HCT116 (cell line): Measurements from ENCODE around the gene ADIPOR2. TPM values are rescaled to one million over a fixed set of nuclear protein-coding genes. Genes with fewer than 3 reads are reported as not detected.

Experiments
- ATAC-seq: fragments of 200-7000 bp; cut with Tn5 transposase; 2 replicates; pipeline ENCODE4 v1.9.1; 2020; ENCODE audit warnings: mild to moderate bottlenecking, moderate library complexity
- BruUV-seq: library from RNA; stranded (reverse); fragments of 400-500 nt; replicated peaks from 2 replicates; lab custom pipeline; 2021; lab: Mats Ljungman, UMichigan
- CTCF ChIA-PET: fragments of 300-600 bp; sonication (Branson Sonifier 250); formaldehyde crosslinking; loops from one replicate; lab custom pipeline; 2021; ENCODE audit warnings: antibody characterized with exemption; lab: Charles Lee
- POLR2A ChIA-PET: fragments of 300-600, 350-600 bp; sonication (Branson Sonifier 250); formaldehyde crosslinking; loops from one replicate; lab custom pipeline; 2021; ENCODE audit warnings: antibody characterized with exemption; lab: Charles Lee
- RAD21 ChIA-PET, 2 experiments: fragments of 300-600 bp; sonication (Branson Sonifier 250); formaldehyde crosslinking; loops; one replicate each; lab custom pipeline; 2023; ENCODE audit warnings: low total read pairs in 2 of 2; ENCODE audit not compliant: uncharacterized antibody in 2 of 2, unreplicated experiment in 2 of 2, low non-redundant PET in 1 of 2; lab: Charles Lee
- DNase-seq: peaks from one replicate; pipeline ENCODE4 v3.0.0-alpha.2; 2010; ENCODE audit warnings: low read depth, low spot score
- H2AFZ ChIP-seq: fragments of 200-600 bp; shearing (Covaris generic), sonication (generic); 2 replicates; pipeline ENCODE4 v1.6.1; 2017; ENCODE audit warnings: low read depth, mixed run types, mixed read lengths, antibody characterized with exemption, low read length; ENCODE audit not compliant: poor library complexity, severe bottlenecking
- H3K27ac ChIP-seq: 2 replicates; pipeline ENCODE4 v1.5.1; 2012; ENCODE audit warnings: low read depth, low read length
- H3K27me3 ChIP-seq: fragments of 200-600 bp; sonication (generic); 2 replicates; pipeline ENCODE4 v1.6.1; 2016; ENCODE audit warnings: mixed run types, low read length, mixed read lengths; ENCODE audit not compliant: insufficient read depth
- H3K36me3 ChIP-seq, 2 experiments: fragments of 200-500 bp in 1 of 2; fragments of 200-600 bp in 1 of 2; sonication (Bioruptor generic) in 1 of 2; sonication (generic) in 1 of 2; 2 replicates each; pipeline versions ENCODE4 v1.5.1 to v1.6.1; 2014 to 2016; ENCODE audit warnings: low read length in 2 of 2, inconsistent platforms in 1 of 2, mixed read lengths in 1 of 2, mixed run types in 1 of 2; ENCODE audit not compliant: insufficient read depth in 2 of 2, control insufficient read depth in 1 of 2
- H3K4me1 ChIP-seq, 2 experiments: fragments of 200-600 bp in 1 of 2; sonication (generic) in 1 of 2; 2 replicates each; pipeline versions ENCODE4 v1.5.1 to v1.6.1; 2012 to 2017; ENCODE audit warnings: low read length in 2 of 2, inconsistent platforms in 1 of 2, mild to moderate bottlenecking in 1 of 2, mixed read lengths in 1 of 2, mixed run types in 1 of 2, moderate library complexity in 1 of 2; ENCODE audit not compliant: insufficient read depth in 2 of 2, control insufficient read depth in 1 of 2
- H3K4me2 ChIP-seq: fragments of 200-600 bp; sonication (generic); 2 replicates; pipeline ENCODE4 v1.6.1; 2017; ENCODE audit warnings: mixed run types, low read length, mixed read lengths
- H3K4me3 ChIP-seq, 2 experiments: fragments of 200-600 bp in 1 of 2; sonication (generic) in 1 of 2; replicated peaks in 1 of 2; 2 replicates each; pipeline ENCODE4 v1.5.1; 2011 to 2016; ENCODE audit warnings: low read length in 2 of 2, control low read depth in 1 of 2, low read depth in 1 of 2, mild to moderate bottlenecking in 1 of 2, mixed read lengths in 1 of 2, mixed run types in 1 of 2
- H3K79me2 ChIP-seq: fragments of 200-600 bp; sonication (generic); 2 replicates; pipeline ENCODE4 v1.6.1; 2017; ENCODE audit warnings: mild to moderate bottlenecking, mixed run types, low read length, moderate library complexity, mixed read lengths; ENCODE audit not compliant: insufficient read depth
- H3K9ac ChIP-seq: fragments of 200-600 bp; sonication (generic); 2 replicates; pipeline ENCODE4 v1.6.1; 2016; ENCODE audit warnings: low read length, mixed read lengths
- H3K9me2 ChIP-seq: fragments of 200-600 bp; sonication (generic), shearing (Covaris generic); 2 replicates; pipeline ENCODE4 v1.6.1; 2017; ENCODE audit warnings: mixed run types, mild to moderate bottlenecking, moderate library complexity; ENCODE audit not compliant: insufficient read depth
- H3K9me3 ChIP-seq, 2 experiments: fragments of 200-500 bp in 1 of 2; fragments of 200-600 bp in 1 of 2; sonication (Bioruptor generic) in 1 of 2; sonication (generic) in 1 of 2; 2 replicates each; pipeline ENCODE4 v1.6.1; 2014 to 2017; ENCODE audit warnings: low read length in 2 of 2, mixed read lengths in 2 of 2, inconsistent platforms in 1 of 2, low read depth in 1 of 2, mild to moderate bottlenecking in 1 of 2, mixed run types in 1 of 2, moderate library complexity in 1 of 2; ENCODE audit not compliant: control insufficient read depth in 1 of 2, insufficient read depth in 1 of 2
- H4K20me1 ChIP-seq: fragments of 200-600 bp; sonication (generic), shearing (Covaris generic); 2 replicates; pipeline ENCODE4 v1.6.1; 2017; ENCODE audit warnings: mixed run types, mild to moderate bottlenecking, moderate library complexity; ENCODE audit not compliant: insufficient read depth
- ATF3 ChIP-seq: IDR thresholded peaks from 2 replicates; pipeline ENCODE4 v1.6.1; 2012
- CEBPB ChIP-seq: IDR thresholded peaks from 2 replicates; pipeline ENCODE4 v1.6.1; 2012; ENCODE audit warnings: low read depth
- CTCF ChIP-seq, 3 experiments: fragments of 200-600 bp in 1 of 3; sonication (generic) in 1 of 3; IDR thresholded peaks in 2 of 3; conservative IDR thresholded peaks in 1 of 3; 2 replicates each; pipeline ENCODE4 v1.5.1; 2012 to 2017; ENCODE audit warnings: low read depth in 2 of 3, low read length in 2 of 3, antibody characterized with exemption in 1 of 3, borderline replicate concordance in 1 of 3, control low read depth in 1 of 3, mild to moderate bottlenecking in 1 of 3, mixed read lengths in 1 of 3, mixed run types in 1 of 3, moderate library complexity in 1 of 3; ENCODE audit not compliant: insufficient read depth in 1 of 3
- ELF1 ChIP-seq: IDR thresholded peaks from 2 replicates; pipeline ENCODE4 v1.6.1; 2012; ENCODE audit warnings: low read depth, borderline replicate concordance
- EZH2 ChIP-seq: fragments of 200-600 bp; sonication (generic); IDR thresholded peaks from 2 replicates; pipeline ENCODE4 v1.6.1; 2017; ENCODE audit warnings: antibody characterized with exemption, mixed run types
- EZH2phosphoT487 ChIP-seq: fragments of 200-600 bp; IDR thresholded peaks from 2 replicates; pipeline ENCODE4 v1.6.1; 2018; ENCODE audit warnings: antibody characterized with exemption, borderline replicate concordance
- FOSL1 ChIP-seq: IDR thresholded peaks from 2 replicates; pipeline ENCODE4 v1.6.1; 2012; ENCODE audit warnings: low read depth
- JUND ChIP-seq: IDR thresholded peaks from 2 replicates; pipeline ENCODE4 v1.6.1; 2012
- MAX ChIP-seq: IDR thresholded peaks from 2 replicates; pipeline ENCODE4 v1.6.1; 2012
- POLR2A ChIP-seq: IDR thresholded peaks from 2 replicates; pipeline ENCODE4 v1.7.0; 2011; ENCODE audit warnings: borderline replicate concordance; ENCODE audit not compliant: insufficient read depth, insufficient read length; ENCODE audit errors: extremely low read depth
- POLR2AphosphoS5 ChIP-seq: IDR thresholded peaks from 2 replicates; pipeline ENCODE4 v1.6.1; 2011; ENCODE audit warnings: mild to moderate bottlenecking, low read depth, low read length, moderate library complexity
- REST ChIP-seq: IDR thresholded peaks from 2 replicates; pipeline ENCODE4 v1.6.1; 2012; ENCODE audit warnings: low read depth
- SIN3A ChIP-seq: IDR thresholded peaks from 2 replicates; pipeline ENCODE4 v1.6.1; 2012; ENCODE audit warnings: low read depth
- SP1 ChIP-seq: IDR thresholded peaks from 2 replicates; pipeline ENCODE4 v1.6.1; 2012; ENCODE audit warnings: low read depth
- SRF ChIP-seq: IDR thresholded peaks from 2 replicates; pipeline ENCODE4 v1.6.1; 2012; ENCODE audit warnings: low read depth
- YY1 ChIP-seq: IDR thresholded peaks from 2 replicates; pipeline ENCODE4 v1.6.1; 2011; ENCODE audit warnings: low read length, low read depth, moderate library complexity, mild to moderate bottlenecking; ENCODE audit not compliant: insufficient replicate concordance; ENCODE audit errors: extremely low read depth
- ZBTB33 ChIP-seq: IDR thresholded peaks from 2 replicates; pipeline ENCODE4 v1.6.1; 2011; ENCODE audit warnings: mild to moderate bottlenecking, low read length, moderate library complexity; ENCODE audit not compliant: insufficient replicate concordance; ENCODE audit errors: extremely low read depth
- ZFX ChIP-seq: fragments of 450-650 bp; IDR thresholded peaks from 2 replicates; pipeline ENCODE4 v1.6.1; 2017
- ZNF274 ChIP-seq: fragments of 200-500 bp; sonication (Bioruptor generic); IDR thresholded peaks from 2 replicates; pipeline ENCODE4 v1.6.1; 2014; ENCODE audit warnings: mild to moderate bottlenecking, low read depth, low read length, inconsistent platforms
- intact Hi-C: fragments of 100-400 bp; cut with micrococcal nuclease; formaldehyde crosslinking; loops from 2 replicates; pipeline ENCODE4 v1.10.0; 2022
- total RNA-seq: library from RNA; stranded (reverse); gene quantifications from one replicate; pipeline ENCODE4 v1.2.1, GENCODE V29; 2021; ENCODE audit not compliant: unreplicated experiment

The ADIPOR2 gene
- total RNA-seq, 1 experiment from 2014 or later, result 69.9 TPM

GRCh38 chr12:1696800-1697199 lies 5.9 kb downstream of the ADIPOR2 start:
- POLR2A ChIA-PET, result no interaction called here
- Histone ChIP-seq H3K4me2 (no peak overlapping the region), H3K9me2 (no peaks in the 10 kb centered on the region), H3K27me3 (no peaks in the 10 kb centered on the region), H3K79me2 (peaks cover 98% of the 10 kb centered on the region), H4K20me1 (peaks cover 20% of the 10 kb centered on the region; the same call in 1 of the 2 replicates), H3K9ac (no peak overlapping the region), H3K27ac (no peak overlapping the region), H3K4me1 (peaks cover 6 to 7% of the 10 kb centered on the region in 2 experiments), H3K36me3 (no peaks in the 10 kb centered on the region; a peak in 1 of 4 replicates), H3K9me3 (no peaks in the 10 kb centered on the region), H2AFZ (no peak overlapping the region), H3K4me3 (no peak overlapping the region)
- no TSS peak for BruUV-seq
- ATAC-seq (no peak), DNase-seq (no peak)
- intact Hi-C loops, result no loop called here
- CTCF ChIA-PET, result no interaction called here
- RAD21 ChIA-PET, result no interaction called here
- TF ChIP-seq ZBTB33, result no peak
- TF ChIP-seq MAX, result no peak
- no peak for TF ChIP-seq ZFX
- no peak for TF ChIP-seq YY1
- TF ChIP-seq SP1, result no peak
- no peak for TF ChIP-seq ZNF274
- no peak for TF ChIP-seq CEBPB
- no peak for TF ChIP-seq CTCF (IDR thresholded peaks at IDR 0.05 in 2 of 3, conservative IDR thresholded peaks at IDR 0.05 in 1 of 3; ENCODE audit: borderline replicate concordance in 1 of 3, insufficient read depth in 1 of 3, low read depth in 2 of 3, low read length in 2 of 3)
- no peak for TF ChIP-seq EZH2
- no peak for TF ChIP-seq POLR2A
- TF ChIP-seq FOSL1, result no peak
- no peak for TF ChIP-seq JUND
- no peak for TF ChIP-seq ATF3
- TF ChIP-seq EZH2phosphoT487, result no peak
- TF ChIP-seq ELF1, result no peak
- TF ChIP-seq POLR2AphosphoS5, result no peak
- TF ChIP-seq SIN3A, result no peak
- no peak for TF ChIP-seq SRF
- no peak for TF ChIP-seq REST
